ENCODE results near the gene RNF14.
"Not testable (repeated sequence)": the region's sequence is repeated elsewhere in the genome, so short reads cannot be mapped to it uniquely, and the experiment has no call there.

The RNF14 gene

GRCh38 chr5:141968914-141969608 is at the start of gene RNF14:
Gene RNF14, plus strand, starts transcription at chr5:141969105. Its CDS starts 4,484 bp downstream, at chr5:141973589.
- peak; percentile 76 for DNase-seq (ENCODE audit: extremely low spot score, insufficient read length, low read depth)

GRCh38 chr5:141919218-141920119 is 49.4 kb upstream of the RNF14 start:
- FAIRE-seq (no peak), DNase-seq (ENCODE audit: extremely low spot score, insufficient read length, low read depth) (no peak)

More at GRCh38 chr5:141968914-141969608, at the start of gene RNF14:
- peak; percentile 91 for FAIRE-seq

GRCh38 chr5:141920771-141921170 is 48.1 kb upstream of the RNF14 start:
- DNase-seq (ENCODE audit: extremely low spot score, insufficient read length, low read depth) (no peak), FAIRE-seq (no peak)

GRCh38 chr5:141922827-141923447 is 46.0 kb upstream of the RNF14 start:
- FAIRE-seq = not testable (repeated sequence)

GRCh38 chr5:141923448-141924313 is 45.2 kb upstream of the RNF14 start, which contains the start of gene DELE1:
Gene DELE1, plus strand, starts transcription at chr5:141923871. Its CDS starts 71 bp downstream, at chr5:141923942.
- FAIRE-seq (peak; percentile 90), DNase-seq (ENCODE audit: extremely low spot score, insufficient read length, low read depth) (peak; percentile 90)

More at GRCh38 chr5:141922827-141923447, 46.0 kb upstream of the RNF14 start:
- not testable (repeated sequence) for DNase-seq (ENCODE audit: extremely low spot score, insufficient read length, low read depth)

- FAIRE-seq = no peak
- DNase-seq (ENCODE audit: extremely low spot score, insufficient read length, low read depth) = no peak
These were observed 42.5 kb upstream of the RNF14 start for GRCh38 chr5:141926434-141926833.

- DNase-seq (ENCODE audit: extremely low spot score, insufficient read length, low read depth) = no peak
- FAIRE-seq = no peak
These were observed 40.9 kb upstream of the RNF14 start for GRCh38 chr5:141928051-141928450.

- FAIRE-seq (no peak), DNase-seq (ENCODE audit: extremely low spot score, insufficient read length, low read depth) (no peak)
These were observed 39.4 kb upstream of the RNF14 start for GRCh38 chr5:141929398-141930058.

GRCh38 chr5:141931694-141932093 is 37.2 kb upstream of the RNF14 start:
- no peak for FAIRE-seq
- DNase-seq (ENCODE audit: extremely low spot score, insufficient read length, low read depth) = no peak

- no peak for FAIRE-seq
- DNase-seq (ENCODE audit: extremely low spot score, insufficient read length, low read depth) = no peak
These were observed 35.8 kb upstream of the RNF14 start for GRCh38 chr5:141933151-141933550.

- FAIRE-seq (no peak), DNase-seq (ENCODE audit: extremely low spot score, insufficient read length, low read depth) (no peak)
These were observed 34.6 kb upstream of the RNF14 start for GRCh38 chr5:141934099-141934844.

GRCh38 chr5:141935538-141935937 is 33.4 kb upstream of the RNF14 start:
- DNase-seq (ENCODE audit: extremely low spot score, insufficient read length, low read depth) (no peak), FAIRE-seq (no peak)

- no peak for FAIRE-seq
- no peak for DNase-seq (ENCODE audit: extremely low spot score, insufficient read length, low read depth)
These were observed 28.1 kb upstream of the RNF14 start for GRCh38 chr5:141940695-141941271.

- DNase-seq (ENCODE audit: extremely low spot score, insufficient read length, low read depth) = no peak
- FAIRE-seq = no peak
These were observed 27.6 kb upstream of the RNF14 start for GRCh38 chr5:141941307-141941706.

- no peak for DNase-seq (ENCODE audit: extremely low spot score, insufficient read length, low read depth)
- FAIRE-seq = no peak
These were observed 27.1 kb upstream of the RNF14 start for GRCh38 chr5:141941779-141942178.

- DNase-seq (ENCODE audit: extremely low spot score, insufficient read length, low read depth) = no peak
- no peak for FAIRE-seq
These were observed 26.6 kb upstream of the RNF14 start for GRCh38 chr5:141942185-141942857.

GRCh38 chr5:141944076-141944475 is 24.8 kb upstream of the RNF14 start:
- FAIRE-seq = no peak

More at GRCh38 chr5:141944076-141944475, 24.8 kb upstream of the RNF14 start:
- DNase-seq (ENCODE audit: extremely low spot score, insufficient read length, low read depth) = no peak

Data from GM18507 (cell line).